ENCODE measurements around the gene TRIM46. TPM values are rescaled to one million over a fixed set of nuclear protein-coding genes. Genes with fewer than 3 reads are reported as not detected.
"Not testable (repeated sequence)": the region's sequence is repeated elsewhere in the genome, so short reads cannot be mapped to it uniquely, and the experiment has no call there.

Gene TRIM46
- polyA plus RNA-seq, 3 donors = 0.13 TPM; not detected in 2

GRCh38 chr1:155168105-155168445, 5.6 kb upstream of the TRIM46 start:
- intact Hi-C loops (cut with micrococcal nuclease) = loop anchor here in 1 of 2 donors (5.0 kb wide), 1 partner anchor 41 kb away; the partner anchor contains the start of gene EFNA1
- H3K27ac Mint-ChIP-seq; H3K4me3 ChIP-seq (replicated peaks in 1 of 3; ENCODE audit: low read depth in 2 of 3, low read length in 3 of 3); H3K4me3 Mint-ChIP-seq; H3K9me3 ChIP-seq (replicated peaks in 1 of 2; ENCODE audit: control insufficient read depth in 1 of 2, insufficient read depth in 1 of 2, low read length in 2 of 2); H3K9ac ChIP-seq (ENCODE audit: insufficient read depth, low read length, poor library complexity, severe bottlenecking); H3K27ac ChIP-seq (ENCODE audit: low read depth in 1 of 2, low read length in 2 of 2); DNase-seq; H4K20me1 ChIP-seq (ENCODE audit: insufficient read depth, low read length); H3K4me2 ChIP-seq (replicated peaks; ENCODE audit: extremely low read depth, low read length, poor library complexity, severe bottlenecking); H2AFZ ChIP-seq (ENCODE audit: insufficient read depth, low read depth, low read length, poor library complexity, severe bottlenecking): not testable (repeated sequence)
- peaks cover 19 to 30% of the 10 kb centered on the region in 2 donors for H3K36me3 Mint-ChIP-seq
- H3K9me3 Mint-ChIP-seq = peaks cover 0 to 11% (median 6%) of the 10 kb centered on the region in 7 donors
- WGBS (ENCODE audit: insufficient coverage) = 33% methylated on average over 4 of the region's 4 CpGs
- peak; percentile 14 for TF ChIP-seq CTCF (IDR thresholded peaks at IDR 0.05)
- peaks cover 26% of the 10 kb centered on the region for H3K4me1 Mint-ChIP-seq
- Histone ChIP-seq H3K36me3 (replicated peaks in 1 of 2; ENCODE audit: control insufficient read depth in 1 of 2, insufficient read depth in 2 of 2, low read length in 2 of 2) (peaks cover 14 to 19% of the 10 kb centered on the region in 2 donors), H3K79me2 (ENCODE audit: insufficient read depth, low read length) (peaks cover 19% of the 10 kb centered on the region), H3K4me1 (ENCODE audit: control insufficient read depth in 1 of 2, insufficient read depth in 2 of 2, low read length in 2 of 2) (peaks cover 25 to 26% of the 10 kb centered on the region in 2 donors), H3K27me3 (ENCODE audit: control insufficient read depth in 2 of 2, insufficient read depth in 2 of 2, low read length in 2 of 2) (peaks cover 0 to 15% of the 10 kb centered on the region in 2 donors)
- peaks cover 16 to 23% (median 22%) of the 10 kb centered on the region in 3 donors for H3K27me3 Mint-ChIP-seq (ENCODE audit: low read depth in 3 of 3)

DNA sequence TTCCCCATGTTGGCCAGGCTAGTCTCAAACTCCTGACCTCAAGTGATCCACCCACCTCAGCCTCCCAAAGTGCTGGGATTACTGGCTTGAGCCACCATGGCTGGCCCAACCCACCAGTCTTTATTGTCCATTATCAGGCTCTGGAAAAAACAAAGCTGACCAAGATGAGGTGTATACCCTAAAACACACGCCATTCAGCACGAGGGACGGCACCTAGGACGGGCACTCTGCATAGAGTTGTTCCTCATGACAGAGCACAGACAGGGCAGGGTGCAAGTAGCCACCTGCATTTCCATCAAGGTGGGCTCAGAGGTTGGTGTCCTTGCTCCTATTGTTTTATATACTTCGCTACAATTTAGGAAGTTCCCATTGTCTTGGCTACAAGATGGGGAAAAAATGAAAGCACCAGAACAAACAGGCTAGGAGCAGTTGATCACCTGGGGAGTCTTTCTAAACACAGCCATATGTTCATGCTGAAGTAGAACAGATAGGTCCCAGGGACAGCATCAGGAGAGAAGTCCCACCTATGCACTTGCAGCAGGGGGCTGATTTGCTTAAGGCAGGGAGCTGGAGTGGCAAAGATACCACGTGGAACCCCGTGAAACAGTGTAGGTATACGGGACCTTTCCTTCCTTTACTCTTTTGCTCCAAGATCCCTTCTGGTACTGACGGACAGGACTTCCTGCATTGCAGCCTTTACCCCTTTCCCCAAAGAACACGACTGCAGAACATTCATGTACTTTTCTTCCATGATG, 5.0 kb upstream of the TRIM46 start:
- peaks cover 0 to 11% (median 6%) of the 10 kb centered on the region in 7 donors for H3K9me3 Mint-ChIP-seq
- Histone ChIP-seq H3K4me1 (ENCODE audit: control insufficient read depth in 1 of 2, insufficient read depth in 2 of 2, low read length in 2 of 2) (peaks cover 29 to 31% of the 10 kb centered on the region in 2 donors), H4K20me1 (ENCODE audit: insufficient read depth, low read length) (no peaks in the 10 kb centered on the region), H3K4me2 (replicated peaks; ENCODE audit: extremely low read depth, low read length, poor library complexity, severe bottlenecking) (no peak overlapping the region), H3K27me3 (ENCODE audit: control insufficient read depth in 2 of 2, insufficient read depth in 2 of 2, low read length in 2 of 2) (peaks cover 0 to 15% of the 10 kb centered on the region in 2 donors), H3K79me2 (ENCODE audit: insufficient read depth, low read length) (peaks cover 21% of the 10 kb centered on the region), H3K4me3 (replicated peaks in 1 of 3; ENCODE audit: low read depth in 2 of 3, low read length in 3 of 3) (no peak overlapping the region), H3K9me3 (replicated peaks in 1 of 2; ENCODE audit: control insufficient read depth in 1 of 2, insufficient read depth in 1 of 2, low read length in 2 of 2) (no peaks in the 10 kb centered on the region), H3K36me3 (replicated peaks in 1 of 2; ENCODE audit: control insufficient read depth in 1 of 2, insufficient read depth in 2 of 2, low read length in 2 of 2) (peaks cover 14 to 19% of the 10 kb centered on the region in 2 donors), H2AFZ (ENCODE audit: insufficient read depth, low read depth, low read length, poor library complexity, severe bottlenecking) (no peak overlapping the region), H3K27ac (ENCODE audit: low read depth in 1 of 2, low read length in 2 of 2) (no peak overlapping the region), H3K9ac (ENCODE audit: insufficient read depth, low read length, poor library complexity, severe bottlenecking) (no peak overlapping the region)
- H3K4me3 Mint-ChIP-seq = no peak overlapping the region
- intact Hi-C loops (cut with micrococcal nuclease) = loop anchor here in 1 of 2 donors (5.0 kb wide), 1 partner anchor 41 kb away; the partner anchor contains the start of gene EFNA1
- H3K36me3 Mint-ChIP-seq = peaks cover 19 to 30% of the 10 kb centered on the region in 2 donors
- no peak for DNase-seq
- peaks cover 31% of the 10 kb centered on the region for H3K4me1 Mint-ChIP-seq
- no peak for TF ChIP-seq CTCF (IDR thresholded peaks at IDR 0.05)
- peaks cover 16 to 27% (median 24%) of the 10 kb centered on the region in 3 donors for H3K27me3 Mint-ChIP-seq (ENCODE audit: low read depth in 3 of 3)
- peak overlapping the region in 2 of 7 donors; percentile 1 to 41 for H3K27ac Mint-ChIP-seq
- WGBS (ENCODE audit: insufficient coverage) = 95% methylated on average over 7 of the region's 10 CpGs

Measured in CD14-positive monocyte (primary cell).